Adrenal gland (tissue), 12 donors: ENCODE measurements around the gene SUMF2. TPM values are rescaled to one million over a fixed set of nuclear protein-coding genes. Genes with fewer than 3 reads are reported as not detected.
A peak's percentile ranks its signal among the peaks of the same experiment; 100 is the strongest.

ENCODE experiments used
- DNase-seq, 7 donors: peaks; one replicate each; pipeline ENCODE4 v3.0.0-alpha.2; 2019 to 2020
- H3K27ac ChIP-seq, 5 donors: fragments of 200-600 bp; sonication (generic) in 4 of 5; 1 replicate in 3 of 5; 2 replicates in 2 of 5; pipeline versions ENCODE4 v1.5.1 to v1.8.0; 2016 to 2020; ENCODE audit warnings: mild to moderate bottlenecking in 1 of 5
- H3K27me3 ChIP-seq: fragments of 200-600 bp; 2 replicates; pipeline ENCODE4 v1.8.0; 2021
- H3K36me3 ChIP-seq, 2 donors: fragments of 200-600 bp; replicated peaks in 1 of 2; 1 replicate in 1 of 2; 2 replicates in 1 of 2; pipeline versions ENCODE4 v1.5.1 to v1.8.0; 2018 to 2022
- H3K4me1 ChIP-seq, 2 donors: fragments of 200-600 bp; replicated peaks in 1 of 2; 1 replicate in 1 of 2; 2 replicates in 1 of 2; pipeline versions ENCODE4 v1.5.1 to v1.8.0; 2018 to 2021
- H3K4me3 ChIP-seq, 4 donors: fragments of 200-600 bp; sonication (generic) in 3 of 4; one replicate each; pipeline ENCODE4 v1.5.1; 2016 to 2018
- H3K9me3 ChIP-seq, 3 donors: fragments of 200-600 bp; sonication (generic) in 1 of 3; replicated peaks in 1 of 3; 1 replicate in 2 of 3; 2 replicates in 1 of 3; pipeline versions ENCODE4 v1.5.1 to v1.8.0; 2016 to 2021
- POLR2A ChIP-seq, 2 donors: fragments of 450-650 bp; IDR thresholded peaks; one replicate each; pipeline ENCODE4 v1.6.1; 2017; ENCODE audit warnings: antibody characterized with exemption in 2 of 2, mild to moderate bottlenecking in 2 of 2, moderate library complexity in 1 of 2
- WGBS, 4 donors: extraction: QIAGEN DNeasy Blood & Tissue Kit in 2 of 4; methylation state at CpG; one replicate each; pipeline versions ENCODE4 v1.1.5 to v1.1.7; 2013 to 2017; 5-methylcytosine and 5-hydroxymethylcytosine counted together
- intact Hi-C, 2 donors: fragments of 100-400 bp; cut with DNase I; formaldehyde crosslinking; loops; one replicate each; pipeline versions ENCODE4 v1.14.1 to v1.15.0; 2022 to 2023
- polyA plus RNA-seq, 3 donors: library from polyadenylated mRNA; stranded (reverse); fragments of 200-250 nt in 2 of 3; fragments of 350-450 nt in 1 of 3; fragmentation: Illumina TruSeq in 1 of 3; extraction: RNeasy Lipid Tissue Mini Kit (QIAGEN cat#74804) in 1 of 3; gene quantifications; one replicate each; pipeline ENCODE4 v1.2.3, GENCODE V29; 2013 to 2014
- small RNA-seq, 2 donors: library from RNA; depleted of rRNA; stranded (forward); fragments of <200 nt; gene quantifications; one replicate each; pipeline ENCODE3, GENCODE V24; 2016
- total RNA-seq, 9 donors: library from RNA; depleted of rRNA in 4 of 9; stranded (reverse); fragments of >200 nt in 4 of 9; fragments of 120-200 nt in 1 of 9; fragmentation: NEBNext Ultra II Directional in 1 of 9; extraction: Animal tissue kit (Norgen Biotek cat#: 25700) in 1 of 9; gene quantifications; one replicate each; pipeline versions ENCODE4 v1.1.0 to v1.2.4, GENCODE V29; 2013 to 2023
- TF ChIP-seq, protein P1 (sequence below), 6 experiments: fragments of 450-650 bp in 4 of 6; fragments of 200-600 bp in 2 of 6; sonication (generic) in 1 of 6; IDR thresholded peaks; 1 replicate in 5 of 6; 2 replicates in 1 of 6; pipeline versions ENCODE4 v1.5.1 to v1.8.0; 2016 to 2021; ENCODE audit warnings: antibody characterized with exemption in 6 of 6, mild to moderate bottlenecking in 2 of 6, moderate library complexity in 1 of 6
- donor health status: healthy with polysubstance abuse.
- donor health status: Bipolar disorder and iron deficiency.
- donor health status: DM: yes; HTN: yes; CAD: no.
- donor health status: DM: no; HTN: no; CAD: no.
- donor health status: DM: no; HTN: no; CAD: no.
- donor health status: DM: yes; HTN: yes; CAD: no.

SUMF2 gene
- total and polyA plus RNA-seq, 12 donors: 75.6 to 230 (median 169) TPM

DNA sequence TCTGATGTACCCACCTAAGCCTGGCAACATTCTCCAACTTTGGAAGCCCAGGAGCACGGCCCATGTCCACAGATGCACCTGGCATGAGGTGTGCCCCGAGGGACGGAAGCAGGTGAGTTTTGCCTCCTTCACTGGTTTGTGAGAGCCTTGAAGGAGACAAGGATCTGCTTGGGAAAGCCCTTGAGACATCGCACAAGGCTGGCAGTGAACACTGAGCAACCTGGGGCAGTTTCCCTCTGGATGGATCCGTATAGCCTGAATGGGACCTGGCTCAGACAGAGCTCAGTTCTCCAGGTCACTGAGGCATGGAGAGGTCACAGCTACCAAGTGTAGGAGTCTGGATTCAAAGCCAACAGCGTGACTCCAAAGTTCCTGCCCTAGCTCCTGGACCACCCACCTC lies 60.9 kb downstream of the SUMF2 start:
- no peaks in the 10 kb centered on the region for H3K27me3 ChIP-seq
- no peak overlapping the region for H3K4me3 ChIP-seq
- no peaks in the 10 kb centered on the region for H3K36me3 ChIP-seq
- TF ChIP-seq, protein P1, sequence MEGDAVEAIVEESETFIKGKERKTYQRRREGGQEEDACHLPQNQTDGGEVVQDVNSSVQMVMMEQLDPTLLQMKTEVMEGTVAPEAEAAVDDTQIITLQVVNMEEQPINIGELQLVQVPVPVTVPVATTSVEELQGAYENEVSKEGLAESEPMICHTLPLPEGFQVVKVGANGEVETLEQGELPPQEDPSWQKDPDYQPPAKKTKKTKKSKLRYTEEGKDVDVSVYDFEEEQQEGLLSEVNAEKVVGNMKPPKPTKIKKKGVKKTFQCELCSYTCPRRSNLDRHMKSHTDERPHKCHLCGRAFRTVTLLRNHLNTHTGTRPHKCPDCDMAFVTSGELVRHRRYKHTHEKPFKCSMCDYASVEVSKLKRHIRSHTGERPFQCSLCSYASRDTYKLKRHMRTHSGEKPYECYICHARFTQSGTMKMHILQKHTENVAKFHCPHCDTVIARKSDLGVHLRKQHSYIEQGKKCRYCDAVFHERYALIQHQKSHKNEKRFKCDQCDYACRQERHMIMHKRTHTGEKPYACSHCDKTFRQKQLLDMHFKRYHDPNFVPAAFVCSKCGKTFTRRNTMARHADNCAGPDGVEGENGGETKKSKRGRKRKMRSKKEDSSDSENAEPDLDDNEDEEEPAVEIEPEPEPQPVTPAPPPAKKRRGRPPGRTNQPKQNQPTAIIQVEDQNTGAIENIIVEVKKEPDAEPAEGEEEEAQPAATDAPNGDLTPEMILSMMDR (IDR thresholded peaks at IDR 0.05): no peak
- no peak for TF ChIP-seq POLR2A (IDR thresholded peaks at IDR 0.05)
- intact Hi-C loops: no loop called here
- H3K9me3 ChIP-seq: no peaks in the 10 kb centered on the region
- 75 to 91% (median 85%) methylated on average over 4 to 6 of the region's 6 CpGs for WGBS, 4 donors
- DNase-seq: no peak
- peak overlapping the region in 1 of 5 donors; percentile 29 for H3K27ac ChIP-seq
- H3K4me1 ChIP-seq: peaks cover 0 to 14% of the 10 kb centered on the region in 2 donors

- H3K27ac ChIP-seq: peak overlapping the region in 1 of 5 donors; percentile 29
- H3K36me3 ChIP-seq: no peaks in the 10 kb centered on the region
- no peak overlapping the region for H3K4me3 ChIP-seq
- WGBS, 4 donors: 81 to 92% (median 85%) methylated on average over 8 of the region's 8 CpGs
- no peak for DNase-seq
- no peaks in the 10 kb centered on the region for H3K9me3 ChIP-seq
- TF ChIP-seq POLR2A (IDR thresholded peaks at IDR 0.05): no peak
- TF ChIP-seq, protein P1 (IDR thresholded peaks at IDR 0.05): no peak
- H3K27me3 ChIP-seq: no peaks in the 10 kb centered on the region
- H3K4me1 ChIP-seq: peaks cover 0 to 14% of the 10 kb centered on the region in 2 donors
- intact Hi-C loops: no loop called here
These were observed 61.7 kb downstream of the SUMF2 start for GRCh38 chr7:56125831-56126230.

GRCh38 chr7:56127241-56127975 lies 63.3 kb downstream of the SUMF2 start:
- intact Hi-C loops: no loop called here
- H3K9me3 ChIP-seq: no peaks in the 10 kb centered on the region

More at GRCh38 chr7:56127241-56127975, 63.3 kb downstream of the SUMF2 start:
- peaks cover 0 to 14% of the 10 kb centered on the region in 2 donors for H3K4me1 ChIP-seq
- no peaks in the 10 kb centered on the region for H3K36me3 ChIP-seq
- 74 to 86% (median 79%) methylated on average over 7 of the region's 7 CpGs for WGBS, 4 donors
- no peak overlapping the region for H3K27ac ChIP-seq
- no peak for DNase-seq
- TF ChIP-seq, protein P1 (IDR thresholded peaks at IDR 0.05): no peak
- no peak for TF ChIP-seq POLR2A (IDR thresholded peaks at IDR 0.05)
- H3K27me3 ChIP-seq: no peaks in the 10 kb centered on the region
- no peak overlapping the region for H3K4me3 ChIP-seq

Small RNAs within 50 kb of the gene (small RNA-seq; reads per million reads assigned to genes)
- gene SNORA15: 0 to 0.08 reads per million in 2 donors
- gene SNORA22B: 0 reads per million in 2 donors

Other genes with a start within 250 kb of the SUMF2 start
- not detected for gene SEPTIN14, start 201.5 kb upstream of the SUMF2 start, total RNA-seq
- not detected for gene SEPTIN14, start 201.5 kb upstream of the SUMF2 start, polyA plus RNA-seq
- gene ZNF713, start 176.8 kb upstream of the SUMF2 start, total RNA-seq: 1 to 10 TPM; 1.6 to 5.6 (median 3.3) TPM
- 1 to 10 TPM in 2 of 3 donors, under 1 TPM in 1; 0.88 to 3.4 (median 3.3) TPM for gene ZNF713, start 176.8 kb upstream of the SUMF2 start, polyA plus RNA-seq
- 10 to 100 TPM; 10.4 to 25.7 (median 16.6) TPM for gene MRPS17, start 112.4 kb upstream of the SUMF2 start, total RNA-seq
- gene MRPS17, start 112.4 kb upstream of the SUMF2 start, polyA plus RNA-seq: 10 to 100 TPM; 10.9 to 28.3 (median 12.4) TPM
- gene NIPSNAP2, start 99.7 kb upstream of the SUMF2 start, total RNA-seq: 100 to 1,000 TPM in 6 of 9 donors, 10 to 100 TPM in 3; 85.9 to 171 (median 102) TPM
- gene NIPSNAP2, start 99.7 kb upstream of the SUMF2 start, polyA plus RNA-seq: 100 to 1,000 TPM in 1 of 3 donors, 10 to 100 TPM in 2; 37.1 to 129 (median 67.0) TPM
- gene PSPH, start 12.8 kb upstream of the SUMF2 start, total RNA-seq: 10 to 100 TPM; 10.4 to 68.7 (median 28.2) TPM
- gene PSPH, start 12.8 kb upstream of the SUMF2 start, polyA plus RNA-seq: 10 to 100 TPM in 2 of 3 donors, 1 to 10 TPM in 1; 2.8 to 13.7 (median 11.1) TPM
- 100 to 1,000 TPM in 3 of 9 donors, 10 to 100 TPM in 6; 51.6 to 236 (median 86.8) TPM for gene CCT6A, start 12.5 kb upstream of the SUMF2 start, total RNA-seq
- 100 to 1,000 TPM; 142 to 240 (median 163) TPM for gene CCT6A, start 12.5 kb upstream of the SUMF2 start, polyA plus RNA-seq
- 10 to 100 TPM in 1 of 9 donors, 1 to 10 TPM in 8; 2.2 to 10.2 (median 5.7) TPM for gene PHKG1, start 28.7 kb downstream of the SUMF2 start, total RNA-seq
- gene PHKG1, start 28.7 kb downstream of the SUMF2 start, polyA plus RNA-seq: 1 to 10 TPM in 2 of 3 donors, under 1 TPM in 1; 0.60 to 9.3 (median 5.8) TPM
- 1,000 to 10,000 TPM in 3 of 9 donors, 100 to 1,000 TPM in 6; 543 to 1,335 (median 788) TPM for gene CHCHD2, start 42.2 kb downstream of the SUMF2 start, total RNA-seq
- gene CHCHD2, start 42.2 kb downstream of the SUMF2 start, polyA plus RNA-seq: 100 to 1,000 TPM; 217 to 816 (median 352) TPM
- gene NUPR2, start 52.1 kb downstream of the SUMF2 start, total RNA-seq: 1 to 10 TPM in 2 of 9 donors, under 1 TPM in 1, not detected in 6; 0.17 to 2.5 (median 1.6) TPM
- not detected for gene NUPR2, start 52.1 kb downstream of the SUMF2 start, polyA plus RNA-seq